Neural progenitor cell (in vitro differentiated cells): ENCODE measurements around the gene KLK2.

ENCODE experiments used
- EZH2 ChIP-seq: fragments of 200-600 bp; sonication (generic); IDR thresholded peaks from 2 replicates; pipeline ENCODE4 v1.6.1; 2017; ENCODE audit warnings: antibody characterized with exemption, mild to moderate bottlenecking, moderate library complexity
- EZH2phosphoT487 ChIP-seq: fragments of 200-600 bp; sonication (generic); IDR thresholded peaks from 2 replicates; pipeline ENCODE4 v1.6.1; 2017; ENCODE audit warnings: antibody characterized with exemption
- TF ChIP-seq, protein P1 (sequence below): fragments of 200-600 bp; sonication (generic); IDR thresholded peaks from 2 replicates; pipeline ENCODE4 v1.5.1; 2017; ENCODE audit warnings: antibody characterized with exemption, mild to moderate bottlenecking

DNA sequence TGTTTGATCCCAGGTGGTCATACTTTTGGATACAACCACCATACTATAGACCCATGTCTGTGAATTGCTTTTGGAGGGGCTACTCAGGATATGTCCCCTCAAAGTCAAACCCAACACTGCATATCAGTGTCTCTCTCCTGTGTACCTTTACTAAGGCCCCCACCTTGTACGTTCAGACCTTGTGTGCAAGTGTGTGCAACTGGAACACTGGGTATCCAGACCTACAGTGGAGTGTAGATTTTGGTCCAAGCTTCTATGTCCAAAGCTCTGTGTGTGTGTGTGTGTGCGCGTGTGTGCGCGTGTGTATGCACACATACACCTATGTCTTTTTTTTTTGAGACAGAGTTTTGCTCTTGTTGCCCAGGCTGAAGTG, 18.0 kb downstream of the KLK2 start:
- TF ChIP-seq, protein P1, sequence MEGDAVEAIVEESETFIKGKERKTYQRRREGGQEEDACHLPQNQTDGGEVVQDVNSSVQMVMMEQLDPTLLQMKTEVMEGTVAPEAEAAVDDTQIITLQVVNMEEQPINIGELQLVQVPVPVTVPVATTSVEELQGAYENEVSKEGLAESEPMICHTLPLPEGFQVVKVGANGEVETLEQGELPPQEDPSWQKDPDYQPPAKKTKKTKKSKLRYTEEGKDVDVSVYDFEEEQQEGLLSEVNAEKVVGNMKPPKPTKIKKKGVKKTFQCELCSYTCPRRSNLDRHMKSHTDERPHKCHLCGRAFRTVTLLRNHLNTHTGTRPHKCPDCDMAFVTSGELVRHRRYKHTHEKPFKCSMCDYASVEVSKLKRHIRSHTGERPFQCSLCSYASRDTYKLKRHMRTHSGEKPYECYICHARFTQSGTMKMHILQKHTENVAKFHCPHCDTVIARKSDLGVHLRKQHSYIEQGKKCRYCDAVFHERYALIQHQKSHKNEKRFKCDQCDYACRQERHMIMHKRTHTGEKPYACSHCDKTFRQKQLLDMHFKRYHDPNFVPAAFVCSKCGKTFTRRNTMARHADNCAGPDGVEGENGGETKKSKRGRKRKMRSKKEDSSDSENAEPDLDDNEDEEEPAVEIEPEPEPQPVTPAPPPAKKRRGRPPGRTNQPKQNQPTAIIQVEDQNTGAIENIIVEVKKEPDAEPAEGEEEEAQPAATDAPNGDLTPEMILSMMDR, result no peak
- TF ChIP-seq EZH2phosphoT487 (no peak), EZH2 (no peak)
